M059J (cell line): Measurements from ENCODE around the gene NECAB3. TPM values are rescaled to one million over a fixed set of nuclear protein-coding genes. Genes with fewer than 3 reads are reported as not detected.

ENCODE experiments used
- DNase-seq: peaks from one replicate; pipeline ENCODE4 v3.0.0-alpha.2; 2012; ENCODE audit warnings: low read depth
- total RNA-seq: library from RNA; depleted of rRNA; stranded (reverse); fragments of >200 nt; shearing (Covaris generic); gene quantifications from 2 replicates; pipeline ENCODE4 v1.2.3, GENCODE V29; 2014; rRNA removed

NECAB3 gene
- total RNA-seq, 1 experiment from 2014 or later = 60.5 TPM

- no peak for DNase-seq
Observed at GRCh38 chr20:33622705-33623365, 51.4 kb downstream of the NECAB3 start.

- DNase-seq = no peak
Observed at GRCh38 chr20:33621717-33622400, 52.4 kb downstream of the NECAB3 start.

DNA sequence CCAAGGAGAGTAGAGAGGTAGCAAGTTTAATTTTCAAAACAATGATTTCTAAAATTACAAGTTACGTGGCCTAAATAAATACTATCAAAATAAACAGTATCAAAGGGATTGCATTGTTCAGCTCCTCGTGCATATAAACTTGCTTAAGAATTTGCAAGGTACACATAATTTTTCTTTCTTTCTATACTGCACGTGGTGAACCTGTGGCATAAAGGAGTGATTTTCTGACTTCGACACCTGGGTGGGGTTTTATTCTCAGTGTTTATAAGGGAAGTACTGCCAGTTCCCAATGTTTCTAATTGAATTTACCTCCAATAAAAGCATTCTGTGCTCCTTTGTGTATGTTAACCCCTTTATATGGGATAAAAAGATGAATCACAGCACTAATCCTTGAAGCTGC, 62.2 kb downstream of the NECAB3 start:
- no peak for DNase-seq

DNA sequence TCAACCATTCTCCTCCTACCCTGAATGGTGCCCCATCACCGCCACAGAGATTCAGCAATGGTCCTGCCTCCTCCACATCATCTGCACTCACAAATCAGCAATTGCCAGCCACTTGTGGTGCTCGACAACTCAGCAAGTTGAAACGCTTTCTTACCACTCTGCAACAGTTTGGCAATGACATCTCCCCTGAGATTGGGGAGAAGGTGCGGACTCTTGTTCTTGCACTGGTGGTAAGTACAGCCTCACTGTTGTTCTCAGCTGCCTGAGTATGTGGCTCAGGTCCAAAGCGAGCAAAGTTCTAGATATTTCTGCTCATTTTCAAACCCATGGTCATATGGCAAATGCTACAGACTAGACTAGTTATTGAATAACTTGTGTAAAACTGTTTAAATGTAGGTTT, 63.1 kb downstream of the NECAB3 start:
- no peak for DNase-seq

- no peak for DNase-seq
Observed at GRCh38 chr20:33609504-33609903, 64.7 kb downstream of the NECAB3 start.

Other genes with a start within 250 kb of the NECAB3 start
- gene SNTA1, start 230.7 kb downstream of the NECAB3 start, total RNA-seq = 25.8 and 32.4 TPM in 2 replicates
- 7.5 and 13.8 TPM in 2 replicates for gene CBFA2T2, start 184.3 kb downstream of the NECAB3 start, total RNA-seq
- 0.12 TPM in 1 of 2 replicates, not detected in the other for gene C20orf144, start 12.1 kb downstream of the NECAB3 start, total RNA-seq
- gene ACTL10, start 7.5 kb downstream of the NECAB3 start, total RNA-seq = not detected in 2 replicates
- gene E2F1, start 12.0 kb upstream of the NECAB3 start, total RNA-seq = 46.3 and 67.8 TPM in 2 replicates
- gene PXMP4, start 45.9 kb upstream of the NECAB3 start, total RNA-seq = 15.6 and 18.0 TPM in 2 replicates
- gene ZNF341, start 57.6 kb upstream of the NECAB3 start, total RNA-seq = 1.7 and 2.6 TPM in 2 replicates
- gene CHMP4B, start 136.9 kb upstream of the NECAB3 start, total RNA-seq = 71.9 and 81.9 TPM in 2 replicates